ENCODE data around the gene LCLAT1.

DNA sequence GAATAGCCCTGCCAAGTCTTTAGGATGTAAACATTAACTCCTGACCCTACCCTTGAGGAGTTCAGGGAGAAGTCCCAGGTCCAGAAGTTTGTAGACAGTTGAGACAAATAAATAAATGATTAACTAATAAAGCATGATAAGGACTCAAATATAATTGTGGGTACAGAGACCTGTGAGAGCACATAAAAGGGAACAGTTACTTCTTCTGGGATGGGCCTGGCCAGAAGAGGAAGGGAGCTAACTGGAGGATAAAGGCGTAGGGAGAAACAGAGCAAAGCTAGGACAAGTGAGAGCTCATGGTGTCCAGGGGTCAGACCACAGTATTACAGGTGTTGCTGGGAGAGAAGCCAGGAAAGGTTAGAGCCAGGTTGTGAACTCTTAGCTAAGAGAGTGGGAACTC lies 3.0 kb downstream of the LCLAT1 start:
- TF ChIP-seq ZNF274 (IDR thresholded peaks at IDR 0.05; ENCODE audit: low read depth, low read length) = no peak
- no peak for TF ChIP-seq YY1 (IDR thresholded peaks at IDR 0.05; ENCODE audit: insufficient read depth, insufficient read length)
